Stimulated activated CD8-positive, alpha-beta memory T cell treated with anti-CD3 and anti-CD28 coated beads, Interleukin-7, amount 100 ng/mL, for 4 hours (primary cell): ENCODE results near the gene CRIP1.
A peak's percentile ranks its signal among the peaks of the same experiment; 100 is the strongest.

ENCODE experiments used
- DNase-seq, 2 donors: peaks; one replicate each; pipeline ENCODE4 v3.0.0-alpha.2; 2020; ENCODE audit warnings: low read depth in 2 of 2

Gene CRIP1

GRCh38 chr14:105486163-105486973, at the start of gene CRIP1:
CRIP1 (plus strand) TSS chr14:105486886; CDS start chr14:105487260, 374 bp downstream.
- DNase-seq = no peak

GRCh38 chr14:105436891-105437722, 49.6 kb upstream of the CRIP1 start:
- no peak for DNase-seq

GRCh38 chr14:105437723-105438500, 48.8 kb upstream of the CRIP1 start:
- no peak for DNase-seq

GRCh38 chr14:105439179-105439578, 47.5 kb upstream of the CRIP1 start:
- DNase-seq = no peak

GRCh38 chr14:105439710-105440553, 46.8 kb upstream of the CRIP1 start:
- no peak for DNase-seq

GRCh38 chr14:105440554-105440900, 46.2 kb upstream of the CRIP1 start:
- DNase-seq = no peak

GRCh38 chr14:105440992-105441391, 45.7 kb upstream of the CRIP1 start:
- no peak for DNase-seq

GRCh38 chr14:105442125-105442524, 44.6 kb upstream of the CRIP1 start:
- DNase-seq = no peak

GRCh38 chr14:105442834-105443233, 43.9 kb upstream of the CRIP1 start:
- DNase-seq = no peak

- no peak for DNase-seq
Measured at GRCh38 chr14:105444859-105445258, 41.8 kb upstream of the CRIP1 start.

- DNase-seq = no peak
Measured at GRCh38 chr14:105445290-105445689, 41.4 kb upstream of the CRIP1 start.

- DNase-seq = no peak
Measured at GRCh38 chr14:105445901-105446845, 40.5 kb upstream of the CRIP1 start.

GRCh38 chr14:105446971-105447370, 39.7 kb upstream of the CRIP1 start:
- no peak for DNase-seq

- DNase-seq = no peak
Measured at GRCh38 chr14:105447651-105448640, 38.7 kb upstream of the CRIP1 start.

GRCh38 chr14:105448706-105449111, 38.0 kb upstream of the CRIP1 start:
- peak; percentile 36 to 42 for DNase-seq

GRCh38 chr14:105449276-105450122, 37.2 kb upstream of the CRIP1 start:
- DNase-seq = no peak

- DNase-seq = no peak
Measured at GRCh38 chr14:105450123-105450505, 36.6 kb upstream of the CRIP1 start.
